ENCODE measurements around the gene ZNF556.

ZNF556 gene

GRCh38 chr19:2867025-2867991 is at the start of gene ZNF556:
TSS of gene ZNF556 (plus strand) at chr19:2867335. CDS start at chr19:2867422, 87 bp downstream.
- DNase-seq (ENCODE audit: low spot score) = peak; percentile 70

DNA sequence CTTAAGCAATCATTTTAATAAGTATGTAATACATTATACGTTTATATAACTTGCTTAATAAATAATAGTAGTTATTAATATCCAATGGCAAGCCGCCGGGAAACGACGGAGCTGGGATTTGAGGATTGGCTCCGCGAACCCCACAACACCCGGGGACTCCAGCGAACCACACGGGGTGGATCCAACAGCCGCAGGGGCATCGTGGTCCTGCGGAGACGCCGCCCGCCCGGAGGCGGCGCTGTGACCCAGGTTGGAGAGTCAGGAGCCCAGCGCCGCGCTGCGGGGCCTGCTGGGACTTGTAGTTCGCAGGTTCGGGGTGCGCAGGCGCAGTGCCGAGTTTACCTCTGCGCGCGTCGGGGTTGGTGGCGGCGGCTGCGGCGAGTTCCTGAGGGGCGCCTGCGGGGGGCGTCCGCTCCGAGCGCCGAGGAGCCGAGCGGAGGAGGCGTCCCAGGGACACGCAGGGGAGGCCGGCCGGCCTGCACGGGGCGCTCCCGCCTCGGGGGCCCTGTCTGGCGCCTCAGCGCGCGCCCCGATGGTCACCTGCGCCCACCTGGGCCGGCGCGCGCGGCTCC is 47.5 kb upstream of the ZNF556 start, which contains the start of gene ZNF554:
TSS of gene ZNF554 (plus strand) at position 329 of the 572 bp plus-strand sequence. CDS start at position 533, 204 bp downstream.
- DNase-seq (ENCODE audit: low spot score) = peak; percentile 92

GRCh38 chr19:2820112-2820702 is 46.9 kb upstream of the ZNF556 start:
- no peak for DNase-seq (ENCODE audit: low spot score)

DNA sequence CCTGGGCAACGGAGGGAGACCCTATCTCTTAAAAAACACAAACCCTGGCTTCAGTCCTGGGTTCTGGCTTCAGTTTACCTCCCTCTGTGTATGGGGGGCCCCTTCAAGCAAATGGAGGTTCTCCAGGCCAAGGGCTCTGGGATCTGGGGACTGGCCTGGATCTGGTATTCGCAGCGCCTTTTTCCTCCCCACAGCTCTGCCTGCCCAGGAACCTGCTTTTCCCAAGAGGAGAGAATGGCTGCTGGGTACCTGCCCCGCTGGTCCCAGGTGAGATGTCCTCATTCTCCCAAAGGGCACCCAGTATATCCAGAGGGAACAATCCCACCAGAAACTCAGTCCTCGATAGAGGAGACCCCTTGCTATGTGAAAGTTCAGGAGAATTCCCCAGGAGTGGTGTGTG is 44.3 kb upstream of the ZNF556 start:
- DNase-seq (ENCODE audit: low spot score) = no peak

DNA sequence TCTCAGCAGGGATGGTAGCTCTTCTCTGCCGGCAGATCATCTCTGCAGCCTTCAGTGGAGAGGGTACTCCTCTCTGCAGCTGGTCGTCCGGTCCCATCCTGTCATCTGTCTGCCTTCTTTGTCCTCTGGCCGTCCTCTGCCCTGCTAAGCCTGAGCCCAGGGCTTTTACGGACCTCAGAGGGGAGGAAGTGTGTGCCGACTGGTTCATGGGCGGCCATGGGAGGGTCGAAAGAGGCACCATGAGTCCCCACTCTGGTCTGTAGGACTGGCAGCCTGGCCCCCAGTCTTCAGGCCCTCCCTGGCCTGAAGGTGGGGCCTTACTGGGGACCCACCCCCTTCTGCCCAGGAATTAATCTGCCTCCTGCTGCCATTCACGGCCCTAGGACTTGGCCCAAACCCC is 43.5 kb upstream of the ZNF556 start:
- DNase-seq (ENCODE audit: low spot score) = no peak

GRCh38 chr19:2824129-2824528 is 43.0 kb upstream of the ZNF556 start:
- DNase-seq (ENCODE audit: low spot score) = no peak

DNA sequence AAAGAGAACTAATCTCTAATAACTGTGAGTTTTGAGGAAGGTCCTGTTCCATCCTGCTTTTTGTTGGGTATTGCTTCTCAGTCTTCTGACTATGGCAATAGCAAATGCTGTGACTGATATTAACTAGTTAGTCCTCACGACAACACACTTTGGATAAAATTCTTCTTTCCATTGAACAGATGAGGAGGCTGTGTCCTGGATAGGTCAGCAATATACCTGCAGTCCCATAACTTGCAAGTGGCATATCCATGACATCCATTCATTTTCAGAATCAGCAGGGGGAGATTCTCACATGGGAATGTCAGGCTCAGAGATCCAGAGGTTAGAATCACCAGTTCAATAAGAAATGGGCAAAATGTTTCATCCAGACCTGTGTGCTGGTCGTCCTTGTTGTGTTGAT is 40.1 kb upstream of the ZNF556 start:
- no peak for DNase-seq (ENCODE audit: low spot score)

DNA sequence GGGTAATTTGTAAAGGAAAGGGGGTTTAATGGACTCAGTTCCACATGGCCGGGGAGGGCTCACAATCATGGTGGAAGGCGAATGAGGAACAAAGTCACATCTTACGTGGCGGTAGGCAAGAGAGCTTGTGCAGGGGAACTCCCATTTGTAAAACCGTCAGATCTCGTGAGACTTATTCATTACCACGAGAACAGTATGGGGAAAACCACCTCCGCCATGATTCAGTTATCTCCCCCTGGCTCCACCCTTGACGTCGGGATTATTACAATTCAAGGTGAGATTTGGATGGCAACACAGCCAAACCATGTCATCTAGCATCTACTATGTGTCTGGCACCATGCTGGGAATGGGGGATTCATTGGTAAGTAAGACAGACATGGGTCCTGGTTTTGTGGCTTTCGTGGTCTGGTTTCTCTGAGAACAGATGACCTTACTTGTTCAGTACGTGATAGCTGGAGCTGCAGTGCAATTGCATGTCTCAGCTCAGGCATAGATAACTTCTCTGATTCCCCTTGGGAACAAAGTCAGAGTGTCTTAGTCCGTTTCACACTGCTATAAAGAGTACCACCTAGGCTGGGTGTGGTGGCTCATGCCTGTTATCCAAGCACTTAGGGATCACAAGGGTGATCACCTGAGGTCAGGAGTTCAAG is 39.2 kb upstream of the ZNF556 start:
- DNase-seq (ENCODE audit: low spot score) = no peak

DNA sequence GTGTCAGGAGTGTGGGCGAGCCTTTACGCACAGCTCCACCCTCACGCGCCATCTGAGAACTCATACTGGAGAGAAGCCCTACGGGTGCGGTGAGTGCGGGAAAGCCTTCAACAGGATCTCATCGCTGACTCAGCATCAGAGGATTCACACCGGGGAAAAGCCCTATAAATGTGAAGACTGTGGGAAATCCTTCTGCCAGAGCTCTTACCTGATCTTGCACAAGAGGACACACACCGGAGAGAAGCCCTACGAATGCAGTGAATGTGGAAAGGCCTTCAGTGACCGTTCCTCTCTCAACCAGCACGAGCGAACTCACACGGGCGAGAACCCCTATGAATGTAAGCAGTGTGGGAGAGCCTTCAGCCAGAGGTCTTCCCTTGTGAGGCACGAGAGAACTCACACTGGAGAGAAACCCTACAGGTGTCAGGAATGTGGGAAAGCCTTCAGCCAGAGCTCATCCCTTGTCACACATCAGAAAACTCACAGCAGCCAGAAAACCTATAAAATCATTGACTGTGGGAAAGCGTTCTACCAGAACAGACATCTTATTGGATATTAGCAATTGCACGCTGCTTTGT is 32.8 kb upstream of the ZNF556 start:
- DNase-seq (ENCODE audit: low spot score) = no peak

- no peak for DNase-seq (ENCODE audit: low spot score)
Measured at GRCh38 chr19:2837430-2837829, 29.7 kb upstream of the ZNF556 start.

DNA sequence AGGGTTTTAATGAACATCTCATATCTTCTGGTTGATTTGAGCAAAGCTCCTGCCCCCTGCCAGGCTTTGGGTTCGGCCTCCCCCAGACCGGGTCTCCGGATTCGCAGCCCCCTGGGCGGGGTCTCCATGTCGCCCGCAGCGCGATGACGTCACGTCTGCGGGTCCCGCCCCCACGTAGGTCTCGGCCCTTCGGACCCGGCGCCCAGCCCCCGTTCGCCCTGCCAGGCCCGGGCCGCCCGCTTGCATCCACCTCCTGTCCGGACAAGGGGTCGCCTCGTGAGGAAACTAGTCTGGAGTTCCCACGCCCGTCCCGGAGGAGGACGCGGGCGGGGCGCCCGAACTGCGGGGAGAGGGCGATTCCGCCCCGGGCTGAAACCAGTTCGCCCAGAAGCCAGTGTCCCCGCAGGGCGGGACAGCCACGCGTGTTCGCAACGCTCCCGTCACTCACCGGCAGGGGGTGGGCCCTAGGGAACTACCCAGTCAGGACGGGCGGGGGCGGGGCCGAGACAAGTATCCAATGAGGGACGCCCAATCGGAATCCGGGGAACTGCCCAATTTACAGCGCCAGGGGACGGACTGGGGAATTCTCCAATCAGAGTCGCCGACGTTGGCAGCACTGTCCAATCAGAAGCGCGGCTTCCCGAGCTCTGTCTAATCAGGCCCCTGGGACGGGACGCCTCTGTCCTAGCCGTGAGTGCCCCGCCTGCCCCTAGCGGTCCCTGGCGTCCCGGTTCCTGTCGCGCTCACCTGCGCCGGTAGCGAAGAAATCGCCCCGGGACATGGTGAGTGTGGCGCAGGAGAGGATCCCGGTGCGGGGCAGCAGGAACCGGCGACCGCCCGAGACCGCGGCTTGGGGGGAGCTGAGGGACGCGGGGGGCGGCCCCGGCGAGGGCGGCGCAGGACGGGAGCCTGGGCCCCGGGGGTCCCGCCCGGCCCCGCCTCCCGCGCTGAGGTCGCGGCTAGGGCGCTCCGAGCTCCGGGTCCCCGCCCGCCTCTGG is 26.0 kb upstream of the ZNF556 start, which contains the start of gene ZNF555:
TSS of gene ZNF555 (plus strand) at position 682 of the 998 bp plus-strand sequence. CDS start at position 780, 98 bp downstream.
- DNase-seq (ENCODE audit: low spot score) = peak; percentile 99

GRCh38 chr19:2841855-2842574 is 25.1 kb upstream of the ZNF556 start:
- DNase-seq (ENCODE audit: low spot score) = no peak

DNA sequence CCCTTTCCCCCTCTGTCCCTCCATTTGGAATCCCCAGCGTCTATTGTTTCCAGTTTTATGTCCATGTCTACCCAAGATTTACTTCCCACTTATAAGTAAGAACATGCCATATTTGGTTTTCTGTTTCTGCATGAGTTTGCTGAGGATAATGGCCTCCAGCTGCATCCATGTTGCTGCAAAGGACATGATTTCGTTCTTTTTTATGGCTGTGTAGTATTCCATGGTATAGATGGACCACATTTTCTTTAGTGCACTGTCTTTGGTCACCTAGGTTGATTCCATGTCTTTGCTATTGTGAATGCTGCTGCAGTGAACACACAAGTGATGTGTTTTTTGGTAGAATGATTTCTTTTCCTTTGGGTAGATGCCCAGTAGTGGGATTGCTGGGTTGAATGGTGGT is 22.0 kb upstream of the ZNF556 start:
- DNase-seq (ENCODE audit: low spot score) = no peak

GRCh38 chr19:2846180-2846894 is 20.8 kb upstream of the ZNF556 start:
- no peak for DNase-seq (ENCODE audit: low spot score)

GRCh38 chr19:2847507-2847906 is 19.6 kb upstream of the ZNF556 start:
- no peak for DNase-seq (ENCODE audit: low spot score)

DNA sequence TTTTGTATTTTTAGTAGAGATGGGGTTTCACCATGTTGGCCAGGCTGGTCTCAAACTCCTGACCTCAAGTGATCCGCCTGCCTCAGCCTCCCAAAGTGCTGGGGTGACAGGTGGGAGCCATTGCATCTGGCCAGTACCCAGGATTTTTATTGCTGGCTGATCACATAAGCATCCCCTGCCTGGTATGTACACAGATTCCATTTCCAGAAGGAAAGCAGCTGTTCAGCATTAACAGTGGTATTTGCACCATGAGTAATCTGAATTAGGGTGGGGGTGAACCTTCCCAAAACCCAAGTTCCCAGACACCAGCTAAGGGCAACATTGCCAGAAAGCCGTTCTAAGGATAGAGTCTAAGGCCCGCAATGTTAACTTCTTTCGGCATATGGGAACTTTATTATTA is 18.5 kb upstream of the ZNF556 start:
- DNase-seq (ENCODE audit: low spot score) = no peak

GRCh38 chr19:2850256-2850925 is 16.7 kb upstream of the ZNF556 start:
- no peak for DNase-seq (ENCODE audit: low spot score)

DNA sequence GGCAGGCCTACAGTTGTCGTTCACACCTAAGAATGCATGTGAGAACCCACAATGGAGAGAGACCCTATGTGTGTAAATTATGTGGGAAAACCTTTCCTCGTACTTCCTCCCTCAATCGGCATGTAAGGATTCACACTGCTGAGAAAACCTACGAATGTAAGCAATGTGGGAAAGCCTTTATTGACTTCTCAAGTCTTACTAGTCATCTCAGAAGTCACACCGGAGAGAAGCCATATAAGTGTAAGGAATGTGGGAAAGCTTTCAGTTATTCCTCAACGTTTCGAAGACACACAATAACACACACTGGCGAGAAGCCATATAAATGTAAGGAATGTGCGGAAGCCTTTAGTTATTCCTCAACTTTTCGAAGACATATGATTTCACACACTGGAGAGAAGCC is 14.5 kb upstream of the ZNF556 start:
- no peak for DNase-seq (ENCODE audit: low spot score)

All from pons (tissue), 1 donor.